Measurements from ENCODE around the gene ARHGEF4.

Gene ARHGEF4

DNA sequence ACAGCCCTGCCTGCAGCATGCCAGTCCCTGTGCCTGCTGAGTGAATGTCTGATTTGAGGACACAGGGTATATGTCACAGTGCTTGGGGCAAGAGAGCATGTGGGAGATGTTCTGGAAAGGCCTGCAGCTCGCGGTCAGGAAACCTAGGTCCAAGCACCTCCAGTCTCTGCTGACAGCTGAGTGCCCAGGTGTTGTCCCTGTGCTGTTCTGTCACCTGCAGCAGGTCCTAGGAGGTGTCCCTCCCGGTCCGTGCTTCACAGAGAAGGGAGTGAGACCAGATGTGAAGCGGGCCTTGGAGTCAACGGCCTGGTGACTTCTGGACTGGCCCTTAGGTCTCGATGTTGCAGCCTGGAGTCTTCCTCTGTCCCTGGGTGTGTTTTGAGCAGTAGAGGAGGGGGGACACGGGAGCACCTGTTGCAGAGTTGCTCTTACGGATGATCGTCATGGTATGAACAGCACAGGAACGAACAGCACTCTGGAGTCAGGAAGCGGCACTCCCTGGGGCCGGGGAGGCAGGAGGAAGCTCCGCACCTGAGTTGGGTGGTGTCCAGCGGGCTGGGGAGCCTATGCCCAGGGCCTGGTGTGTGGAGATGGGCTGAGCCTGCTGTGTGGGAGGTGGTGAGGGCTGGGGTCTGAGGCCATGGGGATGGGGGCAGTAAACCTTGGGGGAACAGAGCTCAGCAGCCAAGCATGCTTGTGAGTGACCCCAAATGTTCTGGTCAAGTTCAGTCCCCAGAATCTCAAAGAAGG lies 21.6 kb upstream of the ARHGEF4 start:
- no peak for DNase-seq

DNA sequence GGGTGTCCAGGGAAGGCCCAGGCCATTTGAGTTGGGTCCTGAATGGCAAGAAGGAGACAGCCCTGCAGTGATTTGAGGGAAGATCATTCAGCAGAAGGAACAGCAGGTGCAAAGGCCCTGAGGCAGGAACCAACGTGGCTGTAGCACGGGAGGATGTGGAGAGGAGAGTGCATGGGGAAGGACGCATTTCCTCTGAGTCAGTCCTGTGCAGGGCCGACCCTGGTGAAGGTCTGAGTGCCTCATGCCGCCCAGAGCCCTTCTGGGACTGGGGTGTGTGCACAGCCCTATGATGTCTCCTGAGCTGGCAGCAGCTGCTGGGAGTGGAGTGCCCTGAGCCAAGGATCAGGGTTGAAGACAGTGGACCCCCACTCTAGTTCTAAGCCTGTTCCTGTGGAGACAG lies 17.9 kb upstream of the ARHGEF4 start:
- in situ Hi-C loops (cut with HindIII; ENCODE audit: low pct_ligation_motif_present, low pct_unique_long_range_greater_than_20kb, low sequenced_read_pairs): no loop called here
- DNase-seq: no peak

More for the DNA sequence above, 21.6 kb upstream of the ARHGEF4 start:
- in situ Hi-C loops (cut with HindIII; ENCODE audit: low pct_ligation_motif_present, low pct_unique_long_range_greater_than_20kb, low sequenced_read_pairs): no loop called here

DNA sequence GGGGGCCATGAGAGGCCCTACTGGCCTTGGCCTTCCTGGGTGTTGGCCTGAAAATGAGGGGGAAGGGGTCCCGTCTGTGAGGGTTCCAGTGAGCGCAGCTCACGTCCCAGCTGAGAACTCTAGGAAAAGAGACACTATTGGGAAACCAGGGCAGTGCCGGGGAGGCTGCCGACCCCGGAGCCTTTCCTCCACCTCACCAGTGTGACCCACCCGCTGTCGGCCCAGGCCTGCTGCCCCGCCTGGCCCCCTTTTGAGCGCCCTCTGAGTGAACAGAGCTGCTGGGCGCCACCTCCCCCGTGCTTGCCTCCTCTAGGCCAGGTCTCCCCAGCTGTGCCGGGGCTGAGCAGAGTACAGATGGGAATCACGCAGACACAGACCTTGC lies 17.5 kb upstream of the ARHGEF4 start:
- no peak for DNase-seq
- in situ Hi-C loops (cut with HindIII; ENCODE audit: low pct_ligation_motif_present, low pct_unique_long_range_greater_than_20kb, low sequenced_read_pairs): no loop called here

DNA sequence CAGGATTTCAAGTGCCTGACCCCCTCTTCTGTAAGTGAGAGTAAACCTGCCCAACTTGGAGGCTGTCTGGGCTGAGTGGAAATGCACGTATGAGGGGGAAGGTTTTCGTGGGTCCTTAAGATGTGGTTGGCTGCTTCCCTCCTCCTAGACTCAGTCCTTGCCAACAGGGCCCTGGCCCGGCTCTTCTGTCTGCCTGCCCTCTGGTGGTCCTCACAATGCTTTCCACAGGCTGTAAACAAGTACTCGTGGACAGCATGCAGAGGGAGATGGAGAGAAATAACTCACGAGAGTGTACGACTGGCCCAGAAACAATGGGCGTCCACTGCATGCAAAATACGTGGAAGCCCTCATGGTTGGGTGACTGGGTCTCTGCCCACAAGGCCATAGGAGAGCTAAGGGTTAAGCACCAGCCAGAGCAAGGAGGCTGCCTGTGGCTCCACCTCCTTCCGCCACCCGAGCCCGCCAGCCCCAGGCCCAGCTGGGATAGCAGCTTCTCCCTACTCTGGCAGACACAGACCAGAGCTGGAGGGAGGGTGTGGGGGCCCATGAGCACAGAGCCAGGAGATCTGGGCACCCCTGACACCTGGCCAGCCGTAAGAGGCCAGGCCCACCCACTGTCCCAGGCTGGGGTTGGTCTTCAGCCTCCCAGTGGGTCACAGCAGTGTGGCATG lies 17.0 kb upstream of the ARHGEF4 start:
- DNase-seq: no peak
- in situ Hi-C loops (cut with HindIII; ENCODE audit: low pct_ligation_motif_present, low pct_unique_long_range_greater_than_20kb, low sequenced_read_pairs): no loop called here

DNA sequence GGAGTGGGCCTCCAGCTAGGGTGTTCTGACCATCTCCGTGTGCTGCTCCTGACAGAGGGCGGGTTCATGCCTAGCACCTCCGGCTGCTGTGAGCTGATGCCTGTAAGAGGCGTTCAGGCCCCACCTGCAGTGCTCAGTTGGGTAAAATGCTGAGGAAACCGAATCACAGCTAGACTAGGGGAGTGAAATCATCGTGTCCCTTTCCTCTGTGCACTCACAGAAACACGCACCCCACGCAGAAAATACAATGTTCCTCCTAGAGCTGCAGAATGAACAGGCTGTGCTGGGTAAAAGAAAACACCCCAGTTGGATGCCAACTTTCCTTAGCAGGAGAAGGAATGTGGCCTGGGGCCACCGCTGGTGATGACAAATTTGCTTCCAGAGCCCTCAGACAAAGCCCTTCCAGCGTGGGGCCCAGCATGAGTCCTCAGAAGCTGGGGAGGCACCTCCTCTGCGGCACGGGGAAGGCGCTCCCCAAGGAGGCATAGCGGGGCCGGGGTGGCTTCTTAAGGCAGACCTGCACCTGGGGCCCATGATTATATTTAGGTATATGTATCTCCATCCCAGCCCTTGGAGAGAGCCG lies 16.3 kb upstream of the ARHGEF4 start:
- in situ Hi-C loops (cut with HindIII; ENCODE audit: low pct_ligation_motif_present, low pct_unique_long_range_greater_than_20kb, low sequenced_read_pairs): no loop called here
- no peak for DNase-seq

DNA sequence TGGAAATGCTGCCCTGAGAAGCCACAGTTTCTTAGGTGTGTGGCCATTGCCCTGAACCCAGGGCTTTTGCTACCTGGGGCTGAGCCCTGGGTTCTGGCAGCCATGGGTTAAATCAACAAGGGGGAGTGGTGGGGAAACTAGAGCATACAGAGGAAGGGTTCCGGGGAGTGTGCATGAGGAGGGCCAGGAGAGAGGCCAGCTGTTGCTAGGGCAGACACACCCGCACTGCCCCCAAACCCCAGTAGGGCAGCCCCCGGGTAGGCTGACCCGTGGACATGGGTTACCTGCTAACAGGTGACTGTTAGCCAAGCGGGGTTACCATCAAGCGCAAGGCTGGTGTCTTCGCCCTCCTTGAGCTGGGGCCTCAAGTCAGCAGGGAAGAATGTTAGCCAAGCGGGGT lies 14.8 kb upstream of the ARHGEF4 start:
- in situ Hi-C loops (cut with HindIII; ENCODE audit: low pct_ligation_motif_present, low pct_unique_long_range_greater_than_20kb, low sequenced_read_pairs): no loop called here
- DNase-seq: no peak

DNA sequence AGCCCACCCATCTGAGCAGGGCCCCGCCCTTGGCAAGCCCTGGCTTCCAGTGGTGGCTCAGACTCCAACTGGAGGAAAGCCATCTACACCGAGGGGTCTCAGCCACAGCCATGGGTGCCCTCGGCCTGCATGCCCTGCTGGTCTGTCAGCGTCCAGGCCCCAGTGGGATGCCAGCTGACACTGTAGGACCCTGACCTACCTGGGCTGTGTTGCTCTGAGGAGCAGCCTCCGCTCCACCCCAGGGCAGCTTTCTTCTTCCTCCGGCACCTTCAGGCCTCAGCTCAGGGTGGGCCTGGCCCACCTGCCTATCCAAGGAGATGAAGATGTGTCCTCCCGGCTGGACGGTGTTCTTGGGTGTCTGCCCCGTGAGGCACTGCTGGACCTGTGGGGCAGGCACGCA lies 13.9 kb upstream of the ARHGEF4 start:
- DNase-seq: no peak
- in situ Hi-C loops (cut with HindIII; ENCODE audit: low pct_ligation_motif_present, low pct_unique_long_range_greater_than_20kb, low sequenced_read_pairs): no loop called here

DNA sequence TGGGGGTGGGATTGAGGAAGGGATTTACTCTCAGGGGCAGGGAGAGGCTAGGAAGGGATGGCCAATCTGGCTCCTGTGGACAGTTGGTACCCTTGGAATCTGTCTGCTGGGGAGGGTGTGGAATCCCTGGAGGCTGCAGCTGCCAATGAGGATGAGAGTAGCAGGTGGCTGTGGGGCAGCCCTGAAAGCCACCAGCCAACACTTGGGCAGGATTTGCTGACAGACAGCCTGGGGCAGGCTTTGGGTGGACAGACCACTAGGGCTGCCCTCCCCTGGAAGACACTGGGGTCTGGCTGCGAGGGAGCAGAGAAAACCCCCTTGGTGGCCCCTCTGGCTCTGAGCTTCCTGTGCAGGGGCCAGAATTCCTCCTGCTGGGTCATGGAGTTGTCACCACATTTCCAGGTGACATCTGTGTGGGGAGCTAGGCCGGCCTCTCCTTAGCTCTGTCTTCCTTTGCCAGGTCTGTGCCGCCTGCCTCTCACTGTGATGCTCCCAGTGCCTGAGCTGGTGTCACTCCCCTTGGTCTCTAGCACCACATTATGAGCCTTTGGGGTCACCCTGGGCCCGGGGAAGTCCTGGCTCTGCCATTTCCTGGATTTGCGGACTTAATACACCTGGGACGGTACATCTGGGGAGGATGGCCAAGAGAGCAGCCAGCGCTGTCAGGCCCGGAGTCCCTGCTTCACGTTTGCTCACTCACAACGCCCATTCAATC lies 13.4 kb upstream of the ARHGEF4 start:
- in situ Hi-C loops (cut with HindIII; ENCODE audit: low pct_ligation_motif_present, low pct_unique_long_range_greater_than_20kb, low sequenced_read_pairs): no loop called here
- DNase-seq: no peak

DNA sequence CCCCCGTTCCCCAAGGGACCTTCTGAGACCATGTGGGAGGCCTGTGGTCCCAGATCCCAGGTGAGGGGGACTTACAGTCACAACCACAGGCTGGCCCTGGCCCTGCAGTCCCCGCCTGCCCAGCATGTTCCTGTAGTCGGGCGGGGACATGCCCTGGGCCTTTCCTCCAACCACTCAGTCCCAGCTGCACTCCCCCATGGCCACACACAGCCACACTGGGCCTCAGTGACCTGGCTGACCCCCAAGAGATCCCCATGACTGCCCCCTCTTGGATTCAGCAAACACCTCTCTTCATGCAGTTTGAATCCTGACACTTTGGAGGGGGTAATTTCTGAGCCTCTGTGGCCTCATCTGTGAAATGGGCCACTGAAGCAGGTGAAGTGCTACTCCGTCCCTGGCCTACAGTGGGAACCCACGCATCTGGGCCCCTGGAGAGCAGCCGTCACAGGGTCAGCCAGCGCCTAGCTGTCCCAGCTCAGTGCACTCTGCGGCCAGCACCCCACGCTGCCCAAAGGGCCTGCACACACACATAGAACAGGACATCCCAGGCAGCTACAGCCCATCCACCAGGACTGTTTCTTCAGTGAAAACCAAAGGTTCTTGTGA lies 12.7 kb upstream of the ARHGEF4 start:
- in situ Hi-C loops (cut with HindIII; ENCODE audit: low pct_ligation_motif_present, low pct_unique_long_range_greater_than_20kb, low sequenced_read_pairs): no loop called here
- no peak for DNase-seq

DNA sequence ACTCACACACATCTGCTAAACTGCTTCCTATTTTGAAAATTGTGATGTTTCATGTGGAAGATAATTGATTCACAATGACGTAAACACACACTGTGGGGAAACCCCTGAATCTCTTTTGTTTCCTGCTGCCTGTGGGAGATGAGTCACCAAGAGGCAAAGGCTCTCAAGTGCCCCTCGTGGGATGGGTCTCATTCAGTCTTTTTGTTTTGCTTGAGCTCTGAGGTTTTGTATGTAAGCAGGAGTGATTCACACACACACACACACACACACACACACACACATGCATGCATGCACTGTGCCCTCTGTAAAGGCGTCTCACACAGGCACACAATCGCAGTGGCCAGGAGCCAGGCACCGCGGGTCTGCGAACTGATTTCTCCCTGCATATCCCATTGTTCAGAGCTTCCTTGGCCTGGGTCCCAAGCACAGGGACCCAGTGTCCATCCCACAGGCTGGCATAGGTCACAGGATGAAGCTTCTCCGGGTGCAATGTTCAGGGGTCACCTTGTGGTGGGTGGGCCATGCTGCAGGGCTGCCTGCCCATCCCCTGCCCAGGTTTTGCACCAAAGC lies 12.1 kb upstream of the ARHGEF4 start:
- DNase-seq: peak; percentile 85
- in situ Hi-C loops (cut with HindIII; ENCODE audit: low pct_ligation_motif_present, low pct_unique_long_range_greater_than_20kb, low sequenced_read_pairs): no loop called here

DNA sequence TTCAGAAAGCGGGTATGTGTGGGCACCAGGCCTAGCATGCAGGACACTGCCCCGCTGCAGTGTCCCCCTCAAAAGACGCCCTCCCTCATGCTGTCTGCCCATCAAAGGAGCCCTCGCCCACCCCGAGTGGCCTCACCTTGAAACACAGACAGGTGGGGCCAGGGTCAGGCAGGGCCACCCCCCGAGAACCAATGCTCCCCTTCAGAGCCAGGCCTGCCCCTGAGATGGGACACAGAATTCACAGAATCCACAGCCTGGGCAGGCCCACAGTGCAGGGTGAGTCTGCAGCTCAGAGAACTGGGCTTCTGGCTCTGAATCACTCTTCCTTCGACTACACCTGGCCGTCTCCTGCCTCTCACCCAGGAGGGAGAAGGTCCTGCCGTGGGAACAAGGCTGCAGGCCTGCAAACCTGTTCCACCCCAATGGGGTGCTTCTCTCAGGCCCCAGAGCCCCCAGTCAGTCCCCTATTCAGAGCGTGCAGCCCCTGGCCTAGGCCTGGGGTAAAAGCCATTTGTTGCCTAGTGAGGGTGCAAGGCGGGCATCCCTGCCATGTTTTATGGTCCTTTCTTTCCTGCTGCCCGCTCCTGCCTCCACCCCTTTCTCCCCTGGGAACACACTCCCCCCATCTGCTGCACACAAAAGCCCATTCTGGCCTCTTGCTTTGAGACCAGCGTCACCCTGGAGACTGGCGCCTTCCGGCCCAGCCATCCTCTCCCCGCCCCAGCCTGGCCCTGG lies 11.3 kb upstream of the ARHGEF4 start:
- DNase-seq: no peak
- in situ Hi-C loops (cut with HindIII; ENCODE audit: low pct_ligation_motif_present, low pct_unique_long_range_greater_than_20kb, low sequenced_read_pairs): no loop called here

DNA sequence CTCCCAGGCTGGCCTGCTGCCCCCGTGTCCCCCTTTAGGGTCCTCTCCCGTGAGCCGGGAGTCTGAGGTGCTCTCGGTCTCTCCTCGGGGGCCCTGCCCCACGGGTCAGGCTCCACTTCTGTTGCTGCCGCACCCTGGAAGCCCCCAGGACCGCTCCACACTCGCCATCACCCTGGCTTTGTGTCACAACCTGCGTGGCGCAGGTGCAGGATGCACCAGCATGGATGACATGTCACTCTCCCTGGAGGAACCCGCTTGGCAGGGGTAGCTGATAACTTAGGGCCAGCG lies 10.8 kb upstream of the ARHGEF4 start:
- in situ Hi-C loops (cut with HindIII; ENCODE audit: low pct_ligation_motif_present, low pct_unique_long_range_greater_than_20kb, low sequenced_read_pairs): no loop called here
- DNase-seq: no peak

DNA sequence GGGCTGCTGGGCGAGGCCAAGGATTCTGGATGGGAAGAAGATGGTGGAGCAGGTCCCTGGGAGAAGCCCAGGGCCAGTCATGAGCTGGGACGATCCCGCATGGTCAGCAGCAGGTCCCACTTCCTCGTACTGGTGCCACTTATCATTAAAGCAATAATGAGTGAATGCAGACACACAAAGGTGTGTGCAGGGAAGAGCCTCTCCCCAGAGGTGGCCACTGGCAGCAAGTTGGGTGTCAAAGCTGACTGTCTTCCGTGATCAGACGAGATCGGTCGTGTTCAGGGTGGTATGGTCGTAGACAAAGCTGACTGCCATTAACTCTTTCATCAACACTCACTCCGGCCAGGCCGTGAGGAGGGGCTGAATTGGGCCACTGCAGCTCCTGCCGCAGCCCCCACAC lies 10.3 kb upstream of the ARHGEF4 start:
- no peak for DNase-seq
- in situ Hi-C loops (cut with HindIII; ENCODE audit: low pct_ligation_motif_present, low pct_unique_long_range_greater_than_20kb, low sequenced_read_pairs): no loop called here

DNA sequence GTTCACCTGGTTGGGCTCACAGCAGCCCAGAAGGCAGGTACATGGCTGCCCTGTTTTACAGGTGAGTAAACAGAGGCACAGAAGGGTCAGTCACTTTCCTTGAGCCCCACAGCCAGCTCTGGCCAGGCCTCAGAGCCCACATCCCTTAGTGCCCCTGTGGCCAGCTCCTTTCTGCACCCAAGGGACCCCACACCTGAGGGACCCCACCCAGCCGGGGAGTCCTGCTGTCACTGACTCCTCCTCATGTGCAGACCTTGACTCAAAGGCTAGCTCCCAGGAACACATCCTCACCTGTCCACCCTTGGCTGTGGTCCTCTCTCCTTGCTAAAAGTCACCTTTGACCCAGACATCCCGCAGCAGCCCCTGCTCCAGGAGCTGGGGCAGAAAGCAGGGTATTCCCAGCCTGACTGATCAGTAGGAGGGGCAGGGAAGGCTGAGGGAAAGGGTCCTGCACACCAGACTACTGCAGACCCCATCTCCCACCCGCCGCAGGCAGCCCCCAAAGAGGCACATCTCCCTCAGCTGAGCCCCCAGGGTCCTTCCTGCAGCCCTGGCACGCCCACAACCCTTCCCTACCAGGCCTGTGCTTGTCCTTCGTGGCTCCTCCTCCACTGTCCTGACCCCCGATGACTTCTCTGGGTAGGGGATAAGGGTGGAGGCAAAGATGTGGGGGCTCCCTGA lies 9.8 kb upstream of the ARHGEF4 start:
- DNase-seq: no peak
- in situ Hi-C loops (cut with HindIII; ENCODE audit: low pct_ligation_motif_present, low pct_unique_long_range_greater_than_20kb, low sequenced_read_pairs): no loop called here

DNA sequence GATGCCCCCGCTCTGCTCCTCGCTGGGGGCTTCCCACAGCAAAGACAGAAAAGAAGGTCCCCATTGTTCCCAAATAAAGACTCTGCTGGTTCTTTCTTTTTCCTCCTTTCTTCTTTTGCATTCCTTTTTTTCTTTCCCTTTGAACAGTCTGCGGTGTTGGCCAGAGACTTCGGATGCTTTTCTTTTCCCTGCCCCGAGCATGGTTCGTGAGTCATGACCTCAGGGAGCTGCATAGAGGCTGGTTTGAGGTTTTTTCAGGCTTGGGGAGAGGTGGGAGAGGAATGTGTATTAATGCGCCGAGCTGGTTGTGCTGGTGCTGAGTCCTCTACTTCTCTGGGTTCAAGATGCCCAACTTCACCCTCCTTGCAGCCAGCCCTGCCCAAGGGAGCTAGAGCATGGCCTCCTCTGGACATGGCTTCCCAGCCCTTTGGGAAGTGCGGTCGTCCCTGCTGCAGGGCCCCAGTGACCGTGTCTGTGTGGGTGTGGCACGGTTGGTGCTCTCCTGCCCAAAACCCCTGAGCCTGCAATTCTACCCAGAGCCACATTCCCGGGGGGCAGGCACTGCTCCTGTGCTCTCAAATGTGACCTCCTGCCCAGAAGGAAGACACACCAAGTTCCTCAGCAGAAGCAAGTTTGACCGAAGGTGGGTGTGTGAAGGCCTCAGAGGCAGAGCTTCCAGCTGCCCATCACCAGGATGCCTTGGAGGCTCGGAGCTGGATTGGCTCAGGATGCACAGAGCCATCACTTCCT lies 9.0 kb upstream of the ARHGEF4 start:
- peak; percentile 69 for DNase-seq
- in situ Hi-C loops (cut with HindIII; ENCODE audit: low pct_ligation_motif_present, low pct_unique_long_range_greater_than_20kb, low sequenced_read_pairs): no loop called here

DNA sequence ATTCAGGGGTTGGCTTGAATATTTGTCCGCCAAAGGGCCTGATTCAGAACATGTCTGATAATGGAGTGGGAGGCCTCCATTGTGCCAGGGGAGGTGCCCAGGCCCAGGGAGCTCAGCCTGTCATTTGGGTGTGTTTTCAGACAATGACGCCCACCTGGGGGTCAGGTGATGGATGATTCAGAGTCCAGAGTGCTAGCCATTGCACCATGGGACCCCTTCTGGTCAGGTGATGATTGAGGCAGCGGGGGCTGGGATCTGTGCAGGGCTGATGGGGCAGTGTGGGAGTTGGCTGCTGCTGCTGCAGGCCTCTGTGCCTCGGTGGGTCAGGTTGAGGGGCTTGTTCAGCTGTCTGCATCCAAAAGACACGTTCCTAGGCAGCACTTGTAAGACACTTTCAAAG lies 8.3 kb upstream of the ARHGEF4 start:
- in situ Hi-C loops (cut with HindIII; ENCODE audit: low pct_ligation_motif_present, low pct_unique_long_range_greater_than_20kb, low sequenced_read_pairs): no loop called here
- no peak for DNase-seq

DNA sequence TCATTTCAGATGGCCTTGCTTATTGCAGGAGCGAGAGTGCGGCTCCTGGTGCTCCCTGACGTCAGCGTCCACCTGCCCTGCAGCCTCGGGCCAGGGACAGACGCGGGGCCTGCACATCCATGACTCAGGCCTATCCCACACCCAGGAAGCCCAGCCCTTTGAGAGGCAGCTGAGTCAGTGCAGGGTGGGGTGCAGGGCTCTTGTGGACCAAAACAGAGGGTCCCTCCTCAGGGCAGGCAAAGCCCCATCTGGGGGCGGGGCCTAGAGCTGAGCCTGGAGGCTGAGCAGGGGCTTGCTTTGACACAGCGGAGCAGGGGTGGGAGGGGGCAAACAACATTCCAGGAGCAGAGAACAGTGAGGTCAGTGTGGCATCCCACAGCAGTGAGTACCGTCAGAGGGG lies 7.7 kb upstream of the ARHGEF4 start:
- in situ Hi-C loops (cut with HindIII; ENCODE audit: low pct_ligation_motif_present, low pct_unique_long_range_greater_than_20kb, low sequenced_read_pairs): no loop called here
- DNase-seq: peak; percentile 10
